Neutrophil (primary cell): ENCODE data around the gene TBCEL.
"Not testable (repeated sequence)": the region's sequence is repeated elsewhere in the genome, so short reads cannot be mapped to it uniquely, and the experiment has no call there.

Source experiments
- H3K27ac ChIP-seq: fragments of 200-600 bp; sonication (generic); 2 replicates; pipeline ENCODE4 v1.5.1; 2016; ENCODE audit warnings: mild to moderate bottlenecking, moderate library complexity
- H3K27me3 ChIP-seq: fragments of 200-600 bp; sonication (generic); 2 replicates; pipeline ENCODE4 v1.6.0; 2016; ENCODE audit warnings: mild to moderate bottlenecking
- H3K36me3 ChIP-seq: fragments of 200-600 bp; sonication (generic); 2 replicates; pipeline ENCODE4 v1.5.1; 2017
- H3K4me1 ChIP-seq, 2 experiments: fragments of 200-600 bp in 1 of 2; sonication (generic) in 1 of 2; 1 replicate in 1 of 2; 2 replicates in 1 of 2; pipeline versions ENCODE4 v1.5.1 to v1.6.1; 2013 to 2016; ENCODE audit warnings: low read depth in 1 of 2, low read length in 1 of 2, mild to moderate bottlenecking in 1 of 2, moderate library complexity in 1 of 2; ENCODE audit not compliant: control insufficient read depth in 1 of 2, insufficient read depth in 1 of 2
- H3K4me3 ChIP-seq, 2 experiments: fragments of 200-600 bp in 1 of 2; sonication (generic) in 1 of 2; 1 replicate in 1 of 2; 2 replicates in 1 of 2; pipeline ENCODE4 v1.5.1; 2013 to 2016; ENCODE audit warnings: low read depth in 1 of 2, low read length in 1 of 2, mild to moderate bottlenecking in 1 of 2, moderate library complexity in 1 of 2
- H3K9me3 ChIP-seq: fragments of 200-600 bp; sonication (generic); 2 replicates; pipeline ENCODE4 v1.5.1; 2016
- TF ChIP-seq, protein P1 (sequence below): fragments of 200-600 bp; sonication (generic); IDR thresholded peaks from 2 replicates; pipeline ENCODE4 v1.5.1; 2016; ENCODE audit warnings: antibody characterized with exemption

Gene TBCEL

DNA sequence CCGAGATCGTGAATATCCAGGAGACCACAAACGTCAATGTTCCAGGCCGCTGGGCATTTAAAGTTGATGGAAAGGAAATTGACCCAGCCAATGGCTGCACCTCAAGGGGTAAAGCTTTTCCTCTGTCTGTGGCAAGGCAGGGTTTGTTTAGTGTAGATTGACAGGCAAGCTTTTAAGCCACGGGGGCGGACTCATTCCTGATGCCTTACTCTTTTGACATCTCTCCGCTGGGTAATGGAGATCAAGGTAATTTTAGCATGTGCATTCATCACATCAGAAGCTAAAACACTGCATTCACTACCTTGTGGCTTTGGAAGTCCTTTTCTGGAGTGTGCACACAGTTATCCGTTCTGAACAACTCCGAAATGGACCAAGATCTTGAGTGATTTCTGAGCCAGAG lies 89.7 kb downstream of the TBCEL start:
- TF ChIP-seq, protein P1, sequence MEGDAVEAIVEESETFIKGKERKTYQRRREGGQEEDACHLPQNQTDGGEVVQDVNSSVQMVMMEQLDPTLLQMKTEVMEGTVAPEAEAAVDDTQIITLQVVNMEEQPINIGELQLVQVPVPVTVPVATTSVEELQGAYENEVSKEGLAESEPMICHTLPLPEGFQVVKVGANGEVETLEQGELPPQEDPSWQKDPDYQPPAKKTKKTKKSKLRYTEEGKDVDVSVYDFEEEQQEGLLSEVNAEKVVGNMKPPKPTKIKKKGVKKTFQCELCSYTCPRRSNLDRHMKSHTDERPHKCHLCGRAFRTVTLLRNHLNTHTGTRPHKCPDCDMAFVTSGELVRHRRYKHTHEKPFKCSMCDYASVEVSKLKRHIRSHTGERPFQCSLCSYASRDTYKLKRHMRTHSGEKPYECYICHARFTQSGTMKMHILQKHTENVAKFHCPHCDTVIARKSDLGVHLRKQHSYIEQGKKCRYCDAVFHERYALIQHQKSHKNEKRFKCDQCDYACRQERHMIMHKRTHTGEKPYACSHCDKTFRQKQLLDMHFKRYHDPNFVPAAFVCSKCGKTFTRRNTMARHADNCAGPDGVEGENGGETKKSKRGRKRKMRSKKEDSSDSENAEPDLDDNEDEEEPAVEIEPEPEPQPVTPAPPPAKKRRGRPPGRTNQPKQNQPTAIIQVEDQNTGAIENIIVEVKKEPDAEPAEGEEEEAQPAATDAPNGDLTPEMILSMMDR = no peak
- no peaks in the 10 kb centered on the region for H3K36me3 ChIP-seq
- no peaks in the 10 kb centered on the region for H3K4me1 ChIP-seq
- no peaks in the 10 kb centered on the region for H3K9me3 ChIP-seq
- no peak overlapping the region for H3K27ac ChIP-seq
- H3K4me3 ChIP-seq = no peak overlapping the region
- peaks cover 66% of the 10 kb centered on the region for H3K27me3 ChIP-seq

DNA sequence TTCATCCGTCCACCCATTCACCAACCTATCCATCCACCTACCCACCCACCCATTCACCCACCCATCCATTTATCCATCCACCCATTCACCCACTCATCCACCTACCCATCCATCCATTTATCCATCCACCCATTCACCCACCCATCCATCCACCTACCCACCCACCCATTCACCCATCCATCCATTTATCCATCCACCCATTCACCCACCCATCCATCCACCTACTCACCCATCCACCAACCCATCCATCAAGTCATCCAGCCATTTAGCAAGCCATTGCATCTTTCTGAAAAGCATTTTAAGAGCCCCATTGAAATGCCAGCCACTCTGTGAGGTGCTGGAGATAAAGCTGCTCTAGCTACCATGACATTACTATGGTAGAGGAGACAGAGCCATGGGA lies 91.1 kb downstream of the TBCEL start:
- not testable (repeated sequence) for H3K4me1 ChIP-seq, H3K9me3 ChIP-seq, H3K4me3 ChIP-seq, H3K36me3 ChIP-seq, H3K27ac ChIP-seq
- H3K27me3 ChIP-seq = peaks cover 56% of the 10 kb centered on the region

DNA sequence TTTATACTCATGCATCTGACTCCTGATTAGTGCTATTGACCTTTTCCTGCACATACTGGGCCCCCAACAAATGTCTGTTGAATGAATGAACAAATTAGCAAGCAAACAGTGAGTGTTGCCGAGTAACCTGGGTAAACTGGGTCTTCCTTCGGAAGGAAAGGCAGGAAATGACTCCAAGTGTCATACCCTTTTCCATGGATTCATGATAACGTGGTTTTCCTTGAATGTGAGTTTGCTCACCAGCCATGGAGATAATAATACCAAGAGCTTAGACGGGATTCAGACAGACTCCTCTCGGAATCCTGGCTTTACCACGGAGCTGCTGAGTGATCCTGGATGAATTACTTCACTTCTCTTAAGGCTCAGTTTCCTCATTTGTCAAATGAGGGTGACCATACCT lies 93.9 kb downstream of the TBCEL start:
- Histone ChIP-seq H3K36me3 (no peaks in the 10 kb centered on the region), H3K4me3 (no peak overlapping the region), H3K27ac (no peak overlapping the region), H3K27me3 (peaks cover 29% of the 10 kb centered on the region), H3K4me1 (no peaks in the 10 kb centered on the region), H3K9me3 (no peaks in the 10 kb centered on the region)
- TF ChIP-seq, protein P1 = no peak

DNA sequence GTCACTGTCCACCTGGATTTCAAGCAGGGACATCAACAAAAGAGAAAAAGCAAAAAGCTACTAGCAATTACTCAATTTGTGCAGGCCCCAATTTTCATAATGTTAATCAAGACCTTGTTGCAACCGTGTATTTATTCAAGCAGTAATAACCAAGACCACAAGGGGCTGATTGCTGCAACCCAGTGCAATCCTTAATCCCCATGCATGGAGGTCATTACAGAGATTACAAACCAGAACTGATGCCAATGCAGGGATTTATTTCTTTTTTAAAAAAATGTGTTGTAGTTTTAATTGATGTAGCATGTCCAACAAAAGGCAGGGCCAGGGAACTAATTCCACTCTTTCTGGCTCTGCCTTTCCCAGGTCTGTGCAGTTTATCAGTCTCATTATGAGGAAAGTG lies 95.5 kb downstream of the TBCEL start:
- Histone ChIP-seq H3K36me3 (no peaks in the 10 kb centered on the region), H3K4me1 (no peaks in the 10 kb centered on the region), H3K9me3 (no peaks in the 10 kb centered on the region), H3K27me3 (peaks cover 15% of the 10 kb centered on the region), H3K27ac (no peak overlapping the region), H3K4me3 (no peak overlapping the region)
- TF ChIP-seq, protein P1 = no peak

DNA sequence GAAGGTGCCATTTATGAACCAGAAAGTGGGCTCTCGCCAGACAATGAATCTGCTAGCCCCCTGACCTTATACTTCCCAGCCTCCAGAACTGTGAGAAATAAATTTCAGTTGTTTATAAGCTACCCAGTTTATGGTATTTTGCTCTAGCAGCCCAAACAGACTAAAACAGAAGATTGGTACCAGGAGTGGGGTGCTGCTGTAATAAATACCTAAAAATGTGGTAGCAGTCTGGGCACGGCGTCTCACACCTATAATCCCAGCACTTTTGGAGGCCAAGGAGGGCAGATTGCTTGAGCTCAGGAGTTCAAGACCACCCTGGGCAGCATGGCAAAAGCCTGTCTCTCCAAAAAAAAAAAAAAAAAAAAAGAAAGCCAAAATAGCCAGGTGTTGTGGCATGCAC lies 98.4 kb downstream of the TBCEL start:
- H3K27ac ChIP-seq = no peak overlapping the region
- no peaks in the 10 kb centered on the region for H3K4me1 ChIP-seq
- TF ChIP-seq, protein P1 = no peak
- peaks cover 4% of the 10 kb centered on the region for H3K27me3 ChIP-seq
- H3K36me3 ChIP-seq = no peaks in the 10 kb centered on the region
- H3K4me3 ChIP-seq = no peak overlapping the region
- H3K9me3 ChIP-seq = no peaks in the 10 kb centered on the region

DNA sequence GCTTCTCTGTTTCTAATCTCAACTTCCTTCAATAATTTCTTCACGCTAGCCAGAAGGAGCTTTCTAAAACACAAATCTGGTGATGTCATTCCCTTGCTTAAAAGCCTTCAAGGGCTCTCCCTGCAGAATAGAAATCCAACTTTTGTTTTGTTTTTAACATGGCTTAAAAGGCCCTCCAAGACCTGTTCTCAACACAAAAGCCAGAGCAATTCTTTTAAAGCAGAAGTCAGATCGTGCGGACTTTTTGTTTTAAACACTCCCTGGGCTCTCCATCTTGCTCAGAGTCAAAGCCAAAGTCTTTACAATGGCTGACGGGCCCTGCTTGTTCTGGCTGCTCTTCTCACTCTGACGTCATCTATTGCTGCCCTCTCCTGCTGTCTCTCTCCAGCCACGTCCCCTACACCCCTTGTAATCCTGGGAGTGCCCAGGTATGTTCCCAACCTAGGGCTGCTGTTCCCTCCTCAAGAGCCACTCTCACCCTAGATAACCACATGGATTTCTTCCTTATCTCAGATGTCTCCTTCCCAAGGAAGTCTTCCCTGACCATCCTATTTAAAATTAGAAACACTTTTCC lies 99.7 kb downstream of the TBCEL start:
- H3K9me3 ChIP-seq = no peaks in the 10 kb centered on the region
- no peaks in the 10 kb centered on the region for H3K4me1 ChIP-seq
- no peaks in the 10 kb centered on the region for H3K27me3 ChIP-seq
- TF ChIP-seq, protein P1 = no peak
- no peak overlapping the region for H3K4me3 ChIP-seq
- no peaks in the 10 kb centered on the region for H3K36me3 ChIP-seq
- H3K27ac ChIP-seq = no peak overlapping the region
